Subcutaneous abdominal adipose tissue (tissue), 5 donors: ENCODE data around the gene VAT1L.

ENCODE experiments used
- H3K27ac ChIP-seq: one replicate; pipeline ENCODE4 v1.7.0; 2013; ENCODE audit warnings: low read depth, mild to moderate bottlenecking, inconsistent platforms, low read length, moderate library complexity
- H3K27me3 ChIP-seq, 5 donors: one replicate each; pipeline ENCODE4 v1.7.0; 2013; ENCODE audit warnings: low read length in 5 of 5, inconsistent platforms in 1 of 5; ENCODE audit not compliant: control insufficient read depth in 5 of 5, insufficient read depth in 4 of 5
- H3K36me3 ChIP-seq, 5 donors: one replicate each; pipeline ENCODE4 v1.7.0; 2013; ENCODE audit warnings: low read length in 5 of 5; ENCODE audit not compliant: control insufficient read depth in 5 of 5, insufficient read depth in 5 of 5
- H3K4me1 ChIP-seq, 5 donors: one replicate each; pipeline ENCODE4 v1.7.0; 2013; ENCODE audit warnings: low read length in 5 of 5, mild to moderate bottlenecking in 3 of 5, moderate library complexity in 1 of 5; ENCODE audit not compliant: control insufficient read depth in 5 of 5, insufficient read depth in 5 of 5
- H3K4me3 ChIP-seq, 5 donors: one replicate each; pipeline ENCODE4 v1.7.0; 2013; ENCODE audit warnings: low read length in 5 of 5, low read depth in 1 of 5
- H3K9ac ChIP-seq, 5 donors: one replicate each; pipeline ENCODE4 v1.7.0; 2013; ENCODE audit warnings: low read length in 5 of 5, mild to moderate bottlenecking in 4 of 5, moderate library complexity in 3 of 5
- H3K9me3 ChIP-seq, 5 donors: one replicate each; pipeline ENCODE4 v1.7.0; 2013; ENCODE audit warnings: low read length in 5 of 5; ENCODE audit not compliant: control insufficient read depth in 5 of 5
- donor health status: healthy.
- donor health status: healthy.
- donor health status: healthy.
- donor health status: healthy.
- donor health status: healthy.

The VAT1L gene

GRCh38 chr16:77759201-77759600, 29.2 kb upstream of the VAT1L start:
- peaks cover 2 to 39% (median 25%) of the 10 kb centered on the region in 5 donors for H3K4me1 ChIP-seq
- no peaks in the 10 kb centered on the region for H3K36me3 ChIP-seq
- H3K9me3 ChIP-seq = no peaks in the 10 kb centered on the region
- no peak overlapping the region for H3K27ac ChIP-seq
- H3K27me3 ChIP-seq = no peaks in the 10 kb centered on the region
- no peak overlapping the region for H3K9ac ChIP-seq
- no peak overlapping the region for H3K4me3 ChIP-seq

- peaks cover 2 to 45% (median 30%) of the 10 kb centered on the region in 5 donors for H3K4me1 ChIP-seq
- no peaks in the 10 kb centered on the region for H3K9me3 ChIP-seq
- no peaks in the 10 kb centered on the region for H3K27me3 ChIP-seq
- no peaks in the 10 kb centered on the region for H3K36me3 ChIP-seq
- no peak overlapping the region for H3K9ac ChIP-seq
- H3K27ac ChIP-seq = peak overlapping the region; percentile 19
- no peak overlapping the region for H3K4me3 ChIP-seq
Measured at GRCh38 chr16:77759821-77760220, 28.5 kb upstream of the VAT1L start.

GRCh38 chr16:77760800-77761199, 27.6 kb upstream of the VAT1L start:
- no peak overlapping the region for H3K27ac ChIP-seq
- no peaks in the 10 kb centered on the region for H3K9me3 ChIP-seq
- no peaks in the 10 kb centered on the region for H3K27me3 ChIP-seq
- H3K4me3 ChIP-seq = no peak overlapping the region
- no peaks in the 10 kb centered on the region for H3K36me3 ChIP-seq
- H3K9ac ChIP-seq = no peak overlapping the region
- H3K4me1 ChIP-seq = peaks cover 2 to 46% (median 30%) of the 10 kb centered on the region in 5 donors

GRCh38 chr16:77761204-77761603, 27.2 kb upstream of the VAT1L start:
- Histone ChIP-seq H3K9me3 (no peaks in the 10 kb centered on the region), H3K9ac (no peak overlapping the region), H3K36me3 (no peaks in the 10 kb centered on the region), H3K4me1 (peaks cover 2 to 48% (median 30%) of the 10 kb centered on the region in 5 donors), H3K4me3 (no peak overlapping the region), H3K27ac (peak overlapping the region; percentile 97), H3K27me3 (no peaks in the 10 kb centered on the region)

- H3K4me3 ChIP-seq = no peak overlapping the region
Measured at GRCh38 chr16:77762262-77762661, 26.1 kb upstream of the VAT1L start.

GRCh38 chr16:77763994-77764393, 24.4 kb upstream of the VAT1L start:
- Histone ChIP-seq H3K4me1 (peaks cover 2 to 58% (median 30%) of the 10 kb centered on the region in 5 donors), H3K9ac (peak overlapping the region in 1 of 5 donors; percentile 57), H3K9me3 (no peaks in the 10 kb centered on the region), H3K4me3 (no peak overlapping the region), H3K36me3 (no peaks in the 10 kb centered on the region), H3K27ac (peak overlapping the region; percentile 97), H3K27me3 (no peaks in the 10 kb centered on the region)

More at GRCh38 chr16:77762262-77762661, 26.1 kb upstream of the VAT1L start:
- Histone ChIP-seq H3K9me3 (no peaks in the 10 kb centered on the region), H3K9ac (no peak overlapping the region), H3K4me1 (peaks cover 2 to 52% (median 30%) of the 10 kb centered on the region in 5 donors), H3K36me3 (no peaks in the 10 kb centered on the region), H3K27me3 (no peaks in the 10 kb centered on the region), H3K27ac (peak overlapping the region; percentile 97)

- H3K9me3 ChIP-seq = no peaks in the 10 kb centered on the region
- peaks cover 2 to 54% (median 22%) of the 10 kb centered on the region in 5 donors for H3K4me1 ChIP-seq
- no peaks in the 10 kb centered on the region for H3K36me3 ChIP-seq
- no peaks in the 10 kb centered on the region for H3K27me3 ChIP-seq
- H3K9ac ChIP-seq = no peak overlapping the region
- H3K4me3 ChIP-seq = no peak overlapping the region
- H3K27ac ChIP-seq = peak overlapping the region; percentile 97
Measured at GRCh38 chr16:77767211-77767610, 21.2 kb upstream of the VAT1L start.

GRCh38 chr16:77767826-77768225, 20.5 kb upstream of the VAT1L start:
- Histone ChIP-seq H3K9ac (no peak overlapping the region), H3K27me3 (no peaks in the 10 kb centered on the region), H3K4me1 (peaks cover 2 to 48% (median 17%) of the 10 kb centered on the region in 5 donors), H3K27ac (peak overlapping the region; percentile 97), H3K4me3 (no peak overlapping the region), H3K9me3 (no peaks in the 10 kb centered on the region), H3K36me3 (no peaks in the 10 kb centered on the region)

- H3K27me3 ChIP-seq = no peaks in the 10 kb centered on the region
- H3K4me3 ChIP-seq = no peak overlapping the region
- H3K9me3 ChIP-seq = no peaks in the 10 kb centered on the region
- H3K9ac ChIP-seq = no peak overlapping the region
- H3K36me3 ChIP-seq = no peaks in the 10 kb centered on the region
- H3K4me1 ChIP-seq = peaks cover 0 to 5% (median 0%) of the 10 kb centered on the region in 5 donors
- no peak overlapping the region for H3K27ac ChIP-seq
Measured at GRCh38 chr16:77775911-77776909, 12.2 kb upstream of the VAT1L start.

GRCh38 chr16:77777745-77778144, 10.6 kb upstream of the VAT1L start:
- H3K4me3 ChIP-seq = no peak overlapping the region
- no peaks in the 10 kb centered on the region for H3K27me3 ChIP-seq
- H3K27ac ChIP-seq = no peak overlapping the region
- H3K9me3 ChIP-seq = no peaks in the 10 kb centered on the region
- H3K9ac ChIP-seq = no peak overlapping the region
- no peaks in the 10 kb centered on the region for H3K4me1 ChIP-seq
- no peaks in the 10 kb centered on the region for H3K36me3 ChIP-seq
